Transverse colon (tissue), 4 donors: ENCODE data around the gene TBC1D9B.

ENCODE experiments used
- EP300 ChIP-seq: sonication (generic); formaldehyde crosslinking; IDR thresholded peaks from one replicate; pipeline ENCODE4 v1.6.1; 2017; ENCODE audit warnings: antibody characterized with exemption, low read depth
- POLR2A ChIP-seq: fragments of 450-650 bp; IDR thresholded peaks from one replicate; pipeline ENCODE4 v1.6.1; 2016; ENCODE audit warnings: antibody characterized with exemption, mild to moderate bottlenecking, moderate library complexity
- POLR2AphosphoS5 ChIP-seq, 3 donors: sonication (generic); formaldehyde crosslinking; IDR thresholded peaks; one replicate each; pipeline ENCODE4 v1.6.1; 2016; ENCODE audit warnings: antibody characterized with exemption in 3 of 3
- TF ChIP-seq, protein P1 (sequence below), 5 experiments: fragments of 200-600 bp in 3 of 5; fragments of 450-650 bp in 2 of 5; sonication (generic) in 3 of 5; IDR thresholded peaks; 1 replicate in 2 of 5; 2 replicates in 3 of 5; pipeline ENCODE4 v1.5.1; 2016 to 2017; ENCODE audit warnings: antibody characterized with exemption in 5 of 5, inconsistent platforms in 3 of 5, mild to moderate bottlenecking in 2 of 5, moderate library complexity in 1 of 5

DNA sequence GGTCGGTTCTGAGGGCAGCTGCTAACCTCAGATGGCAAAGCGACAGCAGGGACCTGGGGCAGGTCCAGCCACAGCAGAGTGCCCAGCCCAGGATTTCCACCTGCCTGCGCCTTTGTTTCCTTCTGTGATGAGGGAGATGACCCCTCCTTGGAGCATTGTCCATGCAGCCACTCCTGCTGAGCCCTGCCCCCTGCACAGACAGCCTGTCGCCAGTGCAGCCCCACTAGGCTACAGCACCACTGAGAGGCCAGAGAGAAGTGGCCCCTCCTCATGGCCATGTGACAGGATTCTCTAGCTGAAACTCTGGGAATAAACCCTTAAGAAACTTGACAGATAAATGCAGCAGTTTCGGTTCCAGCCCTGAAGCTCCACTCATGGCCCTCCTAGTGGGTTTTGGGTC lies 38.6 kb downstream of the TBC1D9B start:
- no peak for TF ChIP-seq POLR2A
- TF ChIP-seq, protein P1, sequence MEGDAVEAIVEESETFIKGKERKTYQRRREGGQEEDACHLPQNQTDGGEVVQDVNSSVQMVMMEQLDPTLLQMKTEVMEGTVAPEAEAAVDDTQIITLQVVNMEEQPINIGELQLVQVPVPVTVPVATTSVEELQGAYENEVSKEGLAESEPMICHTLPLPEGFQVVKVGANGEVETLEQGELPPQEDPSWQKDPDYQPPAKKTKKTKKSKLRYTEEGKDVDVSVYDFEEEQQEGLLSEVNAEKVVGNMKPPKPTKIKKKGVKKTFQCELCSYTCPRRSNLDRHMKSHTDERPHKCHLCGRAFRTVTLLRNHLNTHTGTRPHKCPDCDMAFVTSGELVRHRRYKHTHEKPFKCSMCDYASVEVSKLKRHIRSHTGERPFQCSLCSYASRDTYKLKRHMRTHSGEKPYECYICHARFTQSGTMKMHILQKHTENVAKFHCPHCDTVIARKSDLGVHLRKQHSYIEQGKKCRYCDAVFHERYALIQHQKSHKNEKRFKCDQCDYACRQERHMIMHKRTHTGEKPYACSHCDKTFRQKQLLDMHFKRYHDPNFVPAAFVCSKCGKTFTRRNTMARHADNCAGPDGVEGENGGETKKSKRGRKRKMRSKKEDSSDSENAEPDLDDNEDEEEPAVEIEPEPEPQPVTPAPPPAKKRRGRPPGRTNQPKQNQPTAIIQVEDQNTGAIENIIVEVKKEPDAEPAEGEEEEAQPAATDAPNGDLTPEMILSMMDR (IDR thresholded peaks at IDR 0.05): no peak
- no peak for TF ChIP-seq POLR2AphosphoS5 (IDR thresholded peaks at IDR 0.05)
- TF ChIP-seq EP300: no peak
